ENCODE measurements around the gene IFI30.

Gene IFI30

GRCh38 chr19:18170714-18171255 lies 2.8 kb upstream of the IFI30 start:
- DNase-seq (ENCODE audit: low read depth in 1 of 2, low spot score in 1 of 2) = no peak

- DNase-seq (ENCODE audit: low read depth in 1 of 2, low spot score in 1 of 2) = no peak
Observed at GRCh38 chr19:18171605-18172327, 1.8 kb upstream of the IFI30 start.

DNA sequence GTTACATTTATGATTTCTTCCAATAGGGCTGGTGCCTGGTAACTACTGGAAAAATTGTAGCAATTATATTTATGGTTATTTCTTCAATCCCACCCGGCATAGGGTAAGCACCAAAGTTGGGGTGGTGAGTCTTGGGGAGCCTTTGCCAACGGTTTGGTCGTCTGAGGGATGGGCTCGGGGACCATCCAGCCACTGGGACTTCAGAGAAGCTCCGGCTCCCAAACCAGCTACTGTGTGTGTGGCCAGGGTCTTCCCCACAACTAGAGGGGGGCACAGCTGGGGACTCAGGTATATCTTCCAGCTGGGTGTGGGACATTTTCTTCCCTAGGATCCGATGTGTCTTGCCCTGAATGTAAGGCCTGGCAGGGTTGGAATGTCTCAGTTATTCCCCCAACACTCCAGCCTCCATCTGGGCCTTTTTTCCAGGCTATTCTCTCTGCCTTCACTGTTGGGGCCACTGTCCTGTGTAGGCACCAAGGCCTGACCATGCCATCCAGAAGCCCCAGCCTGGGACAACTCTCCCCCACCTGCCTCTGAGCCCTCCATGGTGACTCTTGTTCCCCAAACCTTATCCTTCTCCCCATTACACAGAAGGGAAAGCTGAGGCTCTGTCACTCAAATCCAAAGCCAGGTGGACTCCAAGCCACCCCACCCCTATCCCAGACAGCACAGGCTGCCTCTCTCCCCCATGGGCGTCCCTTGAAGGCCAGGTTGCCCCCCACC lies 1.1 kb upstream of the IFI30 start:
- DNase-seq (ENCODE audit: low read depth in 1 of 2, low spot score in 1 of 2) = no peak

GRCh38 chr19:18173054-18173571 lies 500 bp upstream of the IFI30 start:
- no peak for DNase-seq (ENCODE audit: low read depth in 1 of 2, low spot score in 1 of 2)

- no peak for DNase-seq (ENCODE audit: low read depth in 1 of 2, low spot score in 1 of 2)
Observed at GRCh38 chr19:18174983-18175382, 1.4 kb downstream of the IFI30 start.

GRCh38 chr19:18176367-18177310 lies 3.0 kb downstream of the IFI30 start:
- no peak for DNase-seq (ENCODE audit: low read depth in 1 of 2, low spot score in 1 of 2)

GRCh38 chr19:18179957-18180356 lies 6.3 kb downstream of the IFI30 start:
- no peak for DNase-seq (ENCODE audit: low read depth in 1 of 2, low spot score in 1 of 2)

- DNase-seq (ENCODE audit: low read depth in 1 of 2, low spot score in 1 of 2) = no peak
Observed at GRCh38 chr19:18183529-18183928, 9.9 kb downstream of the IFI30 start.

DNA sequence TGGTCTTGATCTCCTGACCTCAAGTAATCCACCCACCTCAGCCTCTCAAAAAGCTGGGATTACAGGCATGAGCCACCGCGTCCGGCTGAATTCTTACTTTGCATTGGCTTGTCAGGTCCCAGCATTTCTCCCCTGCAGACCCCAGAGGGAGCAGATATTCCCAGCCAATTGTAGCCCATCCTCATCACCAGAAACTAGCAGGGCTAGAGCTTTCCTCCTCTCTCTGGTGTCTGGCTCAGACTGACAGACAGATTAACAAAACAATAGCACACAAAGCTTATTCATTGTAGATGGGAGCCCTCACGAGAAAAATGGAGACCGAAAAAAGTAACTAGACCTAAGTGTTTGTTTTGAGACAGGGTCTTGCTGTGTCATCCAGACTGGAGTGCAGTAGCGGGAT lies 11.9 kb downstream of the IFI30 start:
- no peak for DNase-seq (ENCODE audit: low read depth in 1 of 2, low spot score in 1 of 2)

DNA sequence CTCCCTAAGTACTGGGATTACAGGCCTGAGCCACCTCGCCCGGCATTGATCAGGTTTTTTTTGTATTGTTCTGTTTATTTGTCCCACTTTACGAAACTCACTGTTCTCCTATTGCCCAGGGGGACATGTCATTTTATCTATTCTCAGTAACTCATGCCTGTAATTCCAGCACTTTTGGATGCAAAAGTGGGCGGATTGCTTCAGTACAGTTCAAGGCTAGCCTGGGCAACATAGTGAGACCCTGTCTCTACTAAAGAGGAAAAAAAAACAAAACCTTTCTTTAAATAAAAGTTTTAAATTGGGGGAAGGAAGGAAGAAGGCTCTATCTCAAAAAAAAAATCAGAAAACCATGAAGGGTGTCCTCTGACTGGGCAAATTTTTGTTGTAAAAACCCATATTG lies 16.7 kb downstream of the IFI30 start:
- no peak for DNase-seq (ENCODE audit: low read depth in 1 of 2, low spot score in 1 of 2)

DNA sequence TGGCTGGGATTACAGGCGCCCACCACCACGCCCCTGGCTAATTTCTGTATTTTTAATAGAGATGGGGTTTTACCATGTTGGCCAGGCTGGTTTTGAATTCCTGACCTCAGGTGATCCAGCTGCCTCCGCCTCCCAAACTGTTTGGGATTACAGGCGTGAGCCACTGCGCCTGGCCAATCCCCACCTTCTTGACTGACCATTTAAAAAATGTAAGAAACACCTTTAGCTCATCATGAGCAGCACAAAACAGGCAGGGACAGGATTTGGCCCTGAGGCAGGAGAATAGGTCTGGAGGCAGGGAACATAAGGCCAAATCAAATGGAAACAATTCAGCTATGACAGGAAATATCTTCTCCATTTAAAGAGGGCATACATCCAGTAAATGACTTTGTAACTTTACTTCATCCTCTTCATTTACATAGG lies 18.0 kb downstream of the IFI30 start:
- DNase-seq (ENCODE audit: low read depth in 1 of 2, low spot score in 1 of 2) = no peak

DNA sequence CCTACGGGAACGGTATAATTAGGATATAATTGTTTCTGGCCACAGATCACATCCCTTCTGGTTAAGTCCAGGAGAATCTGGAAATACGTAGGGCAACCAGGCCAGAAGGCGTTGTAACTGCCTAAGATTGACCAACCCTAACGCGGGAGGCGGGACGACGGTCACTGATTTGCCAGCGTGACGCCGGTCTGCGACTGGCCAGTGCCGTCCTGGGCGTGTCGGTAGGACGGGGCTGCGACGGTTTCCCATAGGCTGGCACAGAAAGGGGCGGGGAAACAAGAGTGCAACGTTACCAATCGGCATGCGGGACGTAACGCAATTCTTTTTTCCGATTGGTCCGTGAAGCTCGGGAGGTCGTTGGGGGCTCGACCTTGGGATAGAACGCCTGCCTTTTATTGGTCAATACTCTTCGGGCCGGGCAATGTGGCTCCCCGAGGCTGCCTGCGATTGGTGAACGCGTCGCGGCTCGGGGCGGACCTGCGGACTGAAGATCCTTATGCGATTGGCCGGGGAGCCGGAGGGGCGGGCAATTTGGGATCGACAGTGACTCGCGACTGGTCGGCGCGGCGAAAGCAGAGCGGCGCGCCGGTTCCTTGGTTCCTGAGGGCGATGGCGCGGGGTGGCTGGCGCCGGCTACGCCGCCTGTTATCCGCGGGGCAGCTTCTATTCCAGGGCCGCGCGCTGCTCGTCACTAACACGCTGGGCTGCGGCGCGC lies 19.2 kb downstream of the IFI30 start, which contains the start of gene MPV17L2:
MPV17L2 (plus strand) TSS at position 546 of the 715 bp plus-strand sequence; CDS start at position 610, 64 bp downstream.
- DNase-seq (ENCODE audit: low read depth in 1 of 2, low spot score in 1 of 2) = peak; percentile 95 to 96

DNA sequence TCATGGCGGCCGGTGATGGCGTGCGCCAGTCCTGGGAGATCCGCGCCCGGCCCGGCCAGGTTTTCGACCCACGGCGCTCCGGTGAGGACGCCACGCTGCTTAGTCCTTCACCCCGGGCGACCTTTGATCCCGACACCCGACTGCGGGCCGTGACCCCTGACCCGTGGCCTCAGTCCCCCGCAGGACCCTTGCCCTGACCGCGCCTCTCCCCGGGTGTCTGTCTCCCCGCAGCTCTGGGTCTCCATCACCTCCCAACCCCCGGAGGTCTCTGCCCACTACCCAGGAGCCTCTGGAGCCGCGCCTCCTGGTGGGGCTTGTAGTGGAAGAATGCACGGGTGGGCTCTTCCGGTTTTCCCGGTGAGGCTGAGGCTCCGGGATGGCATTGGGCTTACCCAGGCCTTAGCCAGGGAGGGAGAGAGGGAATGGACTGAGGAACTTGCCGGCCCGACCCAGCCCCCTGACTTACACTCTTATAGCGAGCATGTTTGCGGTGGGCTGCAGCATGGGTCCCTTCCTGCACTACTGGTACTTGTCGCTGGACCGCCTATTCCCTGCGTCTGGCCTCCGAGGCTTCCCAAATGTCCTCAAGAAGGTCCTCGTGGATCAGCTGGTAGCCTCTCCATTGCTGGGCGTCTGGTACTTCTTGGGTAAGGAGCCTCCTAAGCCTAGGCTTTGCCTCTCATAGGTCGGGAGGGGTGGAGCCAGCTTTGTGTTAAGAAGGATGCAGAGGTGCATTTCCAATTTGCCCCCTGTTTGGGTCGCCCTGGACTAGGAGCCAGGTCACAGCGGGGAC lies 20.0 kb downstream of the IFI30 start:
- no peak for DNase-seq (ENCODE audit: low read depth in 1 of 2, low spot score in 1 of 2)

DNA sequence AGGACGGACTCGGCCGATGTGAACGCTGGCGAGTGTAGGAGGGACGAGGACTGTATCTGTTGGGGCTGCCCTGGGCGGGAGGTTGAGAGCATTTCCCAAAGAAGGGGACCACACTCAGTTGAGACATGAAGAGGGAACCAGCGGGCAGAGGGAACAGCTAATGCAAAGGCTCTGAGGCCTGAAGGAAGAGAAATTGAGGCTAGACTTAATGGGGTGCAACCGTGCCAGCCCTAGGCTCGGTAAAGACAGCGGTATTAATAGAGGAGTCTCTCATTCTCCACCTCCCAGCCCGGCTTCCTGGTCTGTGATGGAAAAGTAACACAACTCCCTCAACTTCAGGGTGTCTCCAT lies 20.5 kb downstream of the IFI30 start:
- no peak for DNase-seq (ENCODE audit: low read depth in 1 of 2, low spot score in 1 of 2)

GRCh38 chr19:18194554-18195238 lies 21.1 kb downstream of the IFI30 start:
- no peak for DNase-seq (ENCODE audit: low read depth in 1 of 2, low spot score in 1 of 2)

- DNase-seq (ENCODE audit: low read depth in 1 of 2, low spot score in 1 of 2) = no peak
Observed at GRCh38 chr19:18196511-18196845, 22.9 kb downstream of the IFI30 start.

- no peak for DNase-seq (ENCODE audit: low read depth in 1 of 2, low spot score in 1 of 2)
Observed at GRCh38 chr19:18197306-18197705, 23.7 kb downstream of the IFI30 start.

GRCh38 chr19:18197941-18198340 lies 24.3 kb downstream of the IFI30 start:
- DNase-seq (ENCODE audit: low read depth in 1 of 2, low spot score in 1 of 2) = no peak

DNA sequence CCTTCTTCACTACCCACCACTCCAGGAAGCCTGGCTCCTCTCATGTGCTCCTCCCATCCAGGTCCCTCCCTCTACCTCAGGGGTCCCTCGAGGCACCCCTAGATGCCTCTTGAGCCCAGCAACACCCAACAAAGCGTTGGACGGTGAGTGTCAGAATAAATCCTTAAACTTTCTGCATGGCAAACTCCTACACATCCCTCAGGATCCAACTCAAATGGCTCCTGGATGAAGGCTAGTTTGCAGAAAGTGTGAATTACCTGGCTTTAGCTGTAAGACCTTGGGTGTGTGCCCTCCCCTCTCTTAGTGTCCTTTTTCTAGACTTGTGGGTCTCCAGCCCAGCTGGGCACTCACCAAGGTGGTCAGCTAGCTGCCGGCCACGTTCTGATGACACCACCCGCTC lies 24.8 kb downstream of the IFI30 start:
- no peak for DNase-seq (ENCODE audit: low read depth in 1 of 2, low spot score in 1 of 2)

All from stimulated activated CD4-positive, alpha-beta T cell treated with anti-CD3 and anti-CD28 coated beads, Interleukin-15, amount 100 ng/mL, for 1 hour (primary cell).